Sciatic nerve (tissue), 2 donors: ENCODE data around the gene LRMDA. TPM values are rescaled to one million over a fixed set of nuclear protein-coding genes. Genes with fewer than 3 reads are reported as not detected.
A peak's percentile ranks its signal among the peaks of the same experiment; 100 is the strongest.

Experiments
- ATAC-seq: fragments of 200-7000 bp; cut with Tn5 transposase; one replicate; pipeline ENCODE4 v1.9.1; 2020; ENCODE audit warnings: mild to moderate bottlenecking, moderate library complexity
- DNase-seq: peaks from one replicate; pipeline ENCODE4 v3.0.0-alpha.2; 2020; ENCODE audit warnings: low spot score
- intact Hi-C: fragments of 100-400 bp; cut with DNase I; formaldehyde crosslinking; loops from one replicate; pipeline ENCODE4 v1.14.2; 2022
- total RNA-seq: library from RNA; stranded (reverse); fragmentation: NEBNext Ultra II Directional; extraction: Animal tissue kit (Norgen Biotek cat#: 25700); gene quantifications from one replicate; pipeline ENCODE4 v1.2.1, GENCODE V29; 2021
- donor health status: DM: no; HTN: no; CAD: no.
- donor health status: DM: no; HTN: no; CAD: no.

LRMDA gene
- total RNA-seq, 1 donor from 2014 or later, result 16.6 TPM

- intact Hi-C loops, result no loop called here
- no peak for ATAC-seq
Observed at GRCh38 chr10:75695994-75696393, 264.6 kb downstream of the LRMDA start.

GRCh38 chr10:75696536-75696935 is 265.1 kb downstream of the LRMDA start:
- ATAC-seq (no peak), DNase-seq (no peak)
- intact Hi-C loops, result no loop called here

More at GRCh38 chr10:75695994-75696393, 264.6 kb downstream of the LRMDA start:
- DNase-seq, result no peak

- ATAC-seq (no peak), DNase-seq (no peak)
- intact Hi-C loops, result no loop called here
Observed at GRCh38 chr10:75703191-75703854, 271.9 kb downstream of the LRMDA start.

- intact Hi-C loops, result no loop called here
- DNase-seq, result no peak
- no peak for ATAC-seq
Observed at GRCh38 chr10:75705426-75705825, 274.0 kb downstream of the LRMDA start.

GRCh38 chr10:75707080-75707840 is 275.8 kb downstream of the LRMDA start:
- ATAC-seq (no peak), DNase-seq (no peak)
- intact Hi-C loops, result no loop called here

GRCh38 chr10:75708060-75708459 is 276.6 kb downstream of the LRMDA start:
- no peak for DNase-seq
- no peak for ATAC-seq
- intact Hi-C loops, result no loop called here

GRCh38 chr10:75709245-75709644 is 277.8 kb downstream of the LRMDA start:
- intact Hi-C loops, result no loop called here
- no peak for DNase-seq
- ATAC-seq, result no peak

- DNase-seq (no peak), ATAC-seq (no peak)
- intact Hi-C loops, result no loop called here
Observed at GRCh38 chr10:75709811-75710210, 278.4 kb downstream of the LRMDA start.

GRCh38 chr10:75712242-75712880 is 280.9 kb downstream of the LRMDA start:
- no peak for ATAC-seq
- intact Hi-C loops, result no loop called here
- DNase-seq, result no peak

- ATAC-seq (no peak), DNase-seq (no peak)
- intact Hi-C loops, result no loop called here
Observed at GRCh38 chr10:75716506-75716905, 285.1 kb downstream of the LRMDA start.

GRCh38 chr10:75717126-75717916 is 285.9 kb downstream of the LRMDA start:
- DNase-seq (no peak), ATAC-seq (peak; percentile 78)
- intact Hi-C loops, result no loop called here

- intact Hi-C loops, result no loop called here
- DNase-seq (no peak), ATAC-seq (no peak)
Observed at GRCh38 chr10:75718991-75719390, 287.6 kb downstream of the LRMDA start.

GRCh38 chr10:75720157-75720556 is 288.7 kb downstream of the LRMDA start:
- no peak for ATAC-seq
- intact Hi-C loops, result no loop called here
- no peak for DNase-seq

- ATAC-seq, result no peak
- DNase-seq, result no peak
- intact Hi-C loops, result no loop called here
Observed at GRCh38 chr10:75722020-75722419, 290.6 kb downstream of the LRMDA start.

- intact Hi-C loops, result no loop called here
- no peak for DNase-seq
Observed at GRCh38 chr10:75722609-75723008, 291.2 kb downstream of the LRMDA start.

GRCh38 chr10:75723319-75723980 is 292.0 kb downstream of the LRMDA start:
- intact Hi-C loops, result no loop called here
- DNase-seq (no peak), ATAC-seq (no peak)

More at GRCh38 chr10:75722609-75723008, 291.2 kb downstream of the LRMDA start:
- no peak for ATAC-seq

- DNase-seq (no peak), ATAC-seq (no peak)
- intact Hi-C loops, result no loop called here
Observed at GRCh38 chr10:75724047-75724446, 292.6 kb downstream of the LRMDA start.

GRCh38 chr10:75726522-75727483 is 295.4 kb downstream of the LRMDA start:
- DNase-seq (no peak), ATAC-seq (peak; percentile 73)
- intact Hi-C loops, result no loop called here
